Activated T-helper 1 cell treated with Interleukin-2 at 50 U/mL for 16 hours (primary cell): ENCODE measurements around the gene PDIA2.

Experiments used
- DNase-seq: peaks from one replicate; pipeline ENCODE4 v3.0.0-alpha.2; 2020; ENCODE audit warnings: low read depth

PDIA2 gene

DNA sequence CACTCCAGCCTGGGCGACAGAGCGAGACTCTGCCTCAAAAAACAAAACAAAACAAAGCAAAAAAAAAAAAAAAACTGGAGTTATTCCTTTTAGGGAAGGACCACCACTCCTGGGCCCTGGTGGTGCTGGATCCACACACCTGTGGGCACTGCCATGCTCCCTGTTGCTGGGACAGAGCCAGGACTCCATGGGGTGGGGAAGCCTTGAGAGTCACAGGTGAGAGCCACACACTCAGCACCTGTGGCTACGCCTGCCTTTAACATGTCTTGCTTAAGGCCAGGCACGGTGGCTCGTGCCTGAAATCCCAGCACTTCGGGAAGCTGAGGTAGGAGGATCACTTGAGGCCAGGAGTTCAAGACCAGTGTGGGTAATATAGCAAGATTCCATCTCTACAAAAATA lies 18.3 kb downstream of the PDIA2 start:
- no peak for DNase-seq

DNA sequence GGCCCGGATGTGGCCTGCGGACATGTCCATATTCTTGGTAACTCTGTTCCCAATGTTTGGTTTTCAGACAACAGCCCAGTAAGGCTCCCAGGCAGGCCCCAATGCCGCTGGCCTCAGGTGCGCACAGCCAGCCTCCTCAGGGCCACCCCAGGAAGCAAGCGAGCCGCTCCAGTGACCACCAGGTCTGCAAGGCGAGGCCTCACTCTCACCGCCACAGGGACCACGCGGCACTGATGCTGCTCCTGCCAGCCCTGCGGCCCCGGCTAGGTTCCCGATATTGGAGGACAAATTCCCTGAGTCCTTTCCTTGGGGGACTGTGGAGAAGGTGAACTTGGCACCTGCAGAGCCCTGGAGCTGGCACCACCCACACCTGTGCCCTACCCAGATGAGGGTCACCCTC lies 19.0 kb downstream of the PDIA2 start:
- no peak for DNase-seq

- DNase-seq: no peak
Measured at GRCh38 chr16:303760-304505, 21.0 kb downstream of the PDIA2 start.

DNA sequence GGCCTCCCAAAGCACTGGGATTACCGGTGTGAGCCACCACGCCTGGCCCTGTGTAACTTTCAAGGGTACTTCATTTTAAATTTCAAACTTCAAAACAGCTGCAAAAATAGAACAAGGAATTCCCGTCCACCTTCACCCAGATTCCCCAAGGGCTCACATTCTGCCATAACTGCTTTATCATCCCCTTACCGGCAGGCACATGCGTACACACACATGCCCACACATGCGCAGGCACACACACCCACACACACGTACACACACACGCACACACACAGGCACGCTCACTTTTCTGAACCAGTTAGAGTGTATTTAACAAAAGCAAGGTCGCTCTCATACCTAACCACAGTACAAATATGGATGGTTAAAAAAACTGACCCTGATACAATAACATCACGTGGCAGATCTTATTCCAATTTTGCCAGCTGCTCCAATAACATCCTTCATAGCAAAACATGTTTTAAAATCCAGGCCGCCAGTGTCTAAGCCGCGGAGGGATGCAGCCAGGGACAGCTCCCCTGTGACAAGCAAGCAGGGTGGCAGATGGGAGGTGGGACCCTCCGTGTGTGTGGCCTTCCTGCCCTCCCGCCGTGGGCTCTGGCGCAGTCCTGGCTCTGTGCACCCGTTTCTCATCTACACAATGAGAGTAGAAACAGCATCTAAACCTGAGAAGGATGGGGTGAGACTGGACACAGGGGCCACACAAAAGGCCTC lies 23.1 kb downstream of the PDIA2 start:
- no peak for DNase-seq

- DNase-seq: no peak
Measured at GRCh38 chr16:306911-307370, 24.0 kb downstream of the PDIA2 start.

GRCh38 chr16:307691-308312 lies 24.8 kb downstream of the PDIA2 start:
- DNase-seq: no peak

- no peak for DNase-seq
Measured at GRCh38 chr16:309476-309875, 26.5 kb downstream of the PDIA2 start.

DNA sequence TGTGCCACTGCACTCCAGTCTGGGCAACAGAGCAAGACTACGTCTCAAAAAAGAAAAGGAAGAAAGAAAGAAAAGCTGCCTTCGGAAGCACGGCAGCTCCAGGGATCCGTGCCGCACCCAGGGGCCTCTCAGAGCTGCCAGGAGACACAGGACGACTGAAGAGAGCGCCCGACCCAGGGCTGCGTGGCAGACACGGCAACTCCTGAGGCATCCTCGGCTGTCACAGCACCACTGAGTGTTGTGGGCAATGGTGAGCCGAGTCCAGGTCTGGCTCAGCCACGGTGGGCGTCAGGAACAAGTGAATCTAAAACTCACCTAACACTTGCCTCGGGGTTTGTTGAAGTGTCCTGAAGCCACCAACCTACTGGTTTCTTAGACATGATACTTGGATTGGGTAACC lies 28.8 kb downstream of the PDIA2 start:
- no peak for DNase-seq

- no peak for DNase-seq
Measured at GRCh38 chr16:314351-314750, 31.4 kb downstream of the PDIA2 start.

GRCh38 chr16:314795-315299 lies 31.9 kb downstream of the PDIA2 start:
- DNase-seq: no peak

GRCh38 chr16:316741-317464 lies 33.9 kb downstream of the PDIA2 start:
- DNase-seq: no peak

DNA sequence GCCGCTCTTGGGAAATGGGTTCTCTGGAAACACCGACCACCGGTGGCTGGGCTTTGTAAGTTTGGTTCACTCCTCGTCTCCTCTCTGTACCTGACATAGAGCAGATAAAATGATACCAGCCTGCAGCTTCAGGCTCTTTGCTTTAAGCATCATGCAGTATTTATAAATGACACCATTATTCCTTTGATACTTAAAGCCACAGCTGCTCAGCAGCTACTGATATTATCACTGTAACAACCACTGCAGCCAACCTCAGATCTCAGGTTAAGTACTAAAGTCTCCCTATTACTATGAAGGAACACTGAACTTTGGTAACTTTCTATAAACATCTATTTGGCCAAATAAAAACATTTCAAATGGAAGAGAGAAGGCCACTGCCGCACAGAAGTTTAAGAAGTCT lies 34.6 kb downstream of the PDIA2 start:
- DNase-seq: no peak

GRCh38 chr16:318628-319027 lies 35.7 kb downstream of the PDIA2 start:
- DNase-seq: no peak

DNA sequence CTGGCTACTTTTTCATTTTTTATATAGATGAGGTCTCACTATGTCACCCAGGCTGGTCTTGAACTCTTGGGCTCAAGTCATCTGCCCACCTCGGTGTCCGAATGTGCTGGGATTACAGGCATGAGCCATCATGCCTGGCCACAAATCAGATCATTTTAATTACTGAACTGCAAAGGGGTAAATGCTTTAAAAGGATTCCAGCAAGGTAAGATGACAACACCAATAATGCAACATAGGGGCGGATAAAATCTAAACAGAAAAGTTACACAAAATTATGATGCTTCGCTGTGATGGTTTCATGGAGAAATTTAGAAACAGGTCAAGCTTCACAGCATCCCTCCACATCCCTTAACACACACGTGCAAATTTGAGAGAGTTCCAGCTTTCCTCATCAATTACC lies 37.2 kb downstream of the PDIA2 start:
- DNase-seq: no peak

GRCh38 chr16:321532-321931 lies 38.6 kb downstream of the PDIA2 start:
- no peak for DNase-seq

DNA sequence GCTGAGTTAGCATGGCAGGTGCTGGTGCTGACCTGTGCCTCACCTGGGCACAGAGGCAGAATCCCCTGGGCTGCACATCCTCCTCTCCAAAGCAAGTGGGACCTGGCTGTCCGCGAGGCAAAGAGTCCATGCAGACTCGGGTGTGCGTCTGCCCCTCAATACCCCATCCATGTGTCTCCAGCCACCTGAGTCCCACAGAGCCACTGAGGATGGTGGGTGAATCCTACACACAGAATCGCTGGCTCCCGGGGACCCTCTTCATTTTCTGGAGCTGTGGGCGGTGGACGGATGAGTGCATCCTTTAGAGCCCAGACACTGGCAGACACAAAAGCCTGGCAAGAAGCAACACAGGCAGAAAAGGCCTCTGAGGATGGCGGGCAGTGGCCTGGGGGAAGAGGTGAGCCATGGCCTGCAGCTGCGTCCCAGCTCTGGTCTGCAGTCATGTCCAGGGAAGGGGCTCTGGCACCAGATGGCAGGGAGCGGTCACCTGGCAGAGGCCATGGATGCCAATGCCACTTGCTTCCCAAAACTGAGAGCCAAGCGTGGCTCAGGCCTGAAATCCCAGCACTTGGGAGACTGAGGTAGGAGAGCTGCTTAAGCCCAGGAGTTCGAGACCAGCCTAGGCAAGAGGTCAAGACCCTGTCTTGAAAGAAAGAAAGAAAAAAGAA lies 39.6 kb downstream of the PDIA2 start:
- no peak for DNase-seq

DNA sequence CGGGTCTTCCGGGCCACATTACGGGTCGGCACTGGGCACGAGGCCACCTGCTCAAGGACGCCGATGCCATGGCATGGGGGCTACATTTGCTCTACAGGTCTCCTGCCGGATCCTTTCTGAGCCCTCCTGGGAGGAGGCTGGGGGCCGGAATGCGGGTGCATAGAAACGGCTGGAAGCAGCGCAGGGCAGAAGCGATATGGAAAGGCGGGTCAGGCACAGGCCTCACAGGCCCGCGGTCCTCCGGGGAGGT lies 41.2 kb downstream of the PDIA2 start:
- DNase-seq: no peak

DNA sequence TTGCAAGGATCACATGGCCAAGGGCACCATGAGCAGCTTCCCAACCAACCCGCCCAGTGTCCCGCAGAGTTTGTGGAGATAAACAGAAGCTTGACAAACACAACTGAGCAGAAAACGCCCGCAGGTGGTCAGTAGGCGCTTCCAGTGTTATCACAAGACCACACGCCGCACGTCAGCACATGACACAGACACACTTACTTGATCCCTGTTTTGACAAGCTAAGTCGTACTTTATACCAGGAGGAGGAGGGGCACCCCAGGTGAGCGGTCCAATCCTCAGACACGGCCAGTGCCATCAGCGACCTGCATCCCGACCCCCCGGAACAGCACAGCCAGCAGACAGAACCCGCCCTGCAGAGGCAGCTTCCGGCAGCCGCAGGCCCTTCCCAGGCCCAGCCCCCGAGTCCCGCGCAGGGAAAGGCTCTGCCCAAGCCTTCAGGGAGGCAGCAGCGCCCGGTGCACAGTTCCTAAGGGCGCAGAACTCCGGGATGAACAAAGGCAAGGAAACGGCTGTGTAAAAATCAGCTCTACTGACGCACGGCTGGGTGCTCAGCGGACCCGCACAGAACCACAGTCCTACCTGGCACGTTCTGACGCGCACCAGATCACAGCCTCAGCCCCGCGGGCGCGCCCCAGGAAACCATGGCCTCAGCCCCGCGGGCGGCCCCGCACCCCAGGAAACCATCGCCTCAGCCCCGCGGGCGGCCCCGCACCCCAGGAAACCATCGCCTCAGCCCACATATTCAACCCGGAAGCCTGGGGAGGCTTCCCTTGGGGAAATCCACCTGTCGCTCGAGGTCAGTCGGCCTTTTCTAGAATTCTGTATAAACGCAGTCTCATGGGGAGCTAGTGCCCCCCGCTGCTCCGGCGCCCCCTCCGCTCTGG lies 41.7 kb downstream of the PDIA2 start:
- DNase-seq: peak; percentile 65

GRCh38 chr16:325375-326145 lies 42.6 kb downstream of the PDIA2 start:
- no peak for DNase-seq

DNA sequence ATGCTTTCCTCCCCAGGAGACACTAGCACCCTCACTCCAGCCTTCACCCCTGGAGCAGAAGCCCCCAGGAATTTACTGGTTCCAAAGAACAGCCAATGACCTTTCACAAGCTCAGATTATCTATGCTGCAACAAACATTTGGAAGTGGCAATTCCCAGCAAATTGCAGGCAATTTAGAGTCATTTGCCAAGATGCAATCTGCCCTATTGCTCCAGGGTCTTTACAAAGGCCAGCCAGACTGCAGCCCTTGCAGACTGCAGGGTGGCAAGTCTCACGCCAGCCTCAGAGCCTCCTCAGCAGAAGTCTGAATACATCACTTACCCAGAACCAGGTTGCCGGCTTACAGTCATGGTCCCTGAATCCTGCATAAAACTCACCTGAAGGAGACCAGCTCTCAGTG lies 47.8 kb downstream of the PDIA2 start:
- no peak for DNase-seq
